Neural cell (in vitro differentiated cells): ENCODE results near the gene S1PR5.

ENCODE experiments used
- CTCF ChIP-seq: fragments of 450-650 bp; IDR thresholded peaks from 2 replicates; pipeline ENCODE4 v1.5.1; 2014; ENCODE audit warnings: antibody characterized with exemption, mild to moderate bottlenecking, moderate library complexity; ENCODE audit not compliant: poor library complexity, severe bottlenecking
- EP300 ChIP-seq: fragments of 450-650 bp; conservative IDR thresholded peaks from 2 replicates; pipeline ENCODE4 v1.6.1; 2014; ENCODE audit warnings: antibody characterized with exemption, mild to moderate bottlenecking, moderate library complexity; ENCODE audit not compliant: poor library complexity, severe bottlenecking
- EZH2 ChIP-seq: fragments of 200-600, 300-800 bp; shearing (Covaris generic), sonication (generic); IDR thresholded peaks from 2 replicates; pipeline ENCODE4 v1.6.1; 2014; ENCODE audit warnings: antibody characterized with exemption, low read length, borderline replicate concordance, mild to moderate bottlenecking; ENCODE audit not compliant: insufficient read depth, poor library complexity, severe bottlenecking
- MXI1 ChIP-seq: fragments of 450-650 bp; conservative IDR thresholded peaks from 2 replicates; pipeline ENCODE4 v1.6.1; 2014; ENCODE audit warnings: antibody characterized with exemption, mild to moderate bottlenecking; ENCODE audit not compliant: poor library complexity, severe bottlenecking
- POLR2AphosphoS5 ChIP-seq: IDR thresholded peaks from 2 replicates; pipeline ENCODE4 v1.6.1; 2012
- RAD21 ChIP-seq: fragments of 450-650 bp; conservative IDR thresholded peaks from 2 replicates; pipeline ENCODE4 v1.6.1; 2014; ENCODE audit warnings: antibody characterized with exemption, mild to moderate bottlenecking, moderate library complexity
- REST ChIP-seq: IDR thresholded peaks from 2 replicates; pipeline ENCODE4 v1.6.1; 2012; ENCODE audit warnings: borderline replicate concordance
- SMC3 ChIP-seq: fragments of 450-650 bp; conservative IDR thresholded peaks from 2 replicates; pipeline ENCODE4 v1.6.1; 2014; ENCODE audit warnings: antibody characterized with exemption, mild to moderate bottlenecking, moderate library complexity; ENCODE audit not compliant: poor library complexity
- TAF1 ChIP-seq: IDR thresholded peaks from 2 replicates; pipeline ENCODE4 v1.6.1; 2012; ENCODE audit warnings: low read depth

GRCh38 chr19:10543059-10543419 is 25.8 kb upstream of the S1PR5 start:
- no peak for TF ChIP-seq CTCF
- no peak for TF ChIP-seq SMC3
- no peak for TF ChIP-seq REST
- TF ChIP-seq RAD21 = no peak
- no peak for TF ChIP-seq POLR2AphosphoS5
- no peak for TF ChIP-seq EP300
- TF ChIP-seq EZH2 = no peak
- no peak for TF ChIP-seq TAF1
- no peak for TF ChIP-seq MXI1
